ENCODE data around the gene ARHGAP6.

Gene ARHGAP6, protein sequence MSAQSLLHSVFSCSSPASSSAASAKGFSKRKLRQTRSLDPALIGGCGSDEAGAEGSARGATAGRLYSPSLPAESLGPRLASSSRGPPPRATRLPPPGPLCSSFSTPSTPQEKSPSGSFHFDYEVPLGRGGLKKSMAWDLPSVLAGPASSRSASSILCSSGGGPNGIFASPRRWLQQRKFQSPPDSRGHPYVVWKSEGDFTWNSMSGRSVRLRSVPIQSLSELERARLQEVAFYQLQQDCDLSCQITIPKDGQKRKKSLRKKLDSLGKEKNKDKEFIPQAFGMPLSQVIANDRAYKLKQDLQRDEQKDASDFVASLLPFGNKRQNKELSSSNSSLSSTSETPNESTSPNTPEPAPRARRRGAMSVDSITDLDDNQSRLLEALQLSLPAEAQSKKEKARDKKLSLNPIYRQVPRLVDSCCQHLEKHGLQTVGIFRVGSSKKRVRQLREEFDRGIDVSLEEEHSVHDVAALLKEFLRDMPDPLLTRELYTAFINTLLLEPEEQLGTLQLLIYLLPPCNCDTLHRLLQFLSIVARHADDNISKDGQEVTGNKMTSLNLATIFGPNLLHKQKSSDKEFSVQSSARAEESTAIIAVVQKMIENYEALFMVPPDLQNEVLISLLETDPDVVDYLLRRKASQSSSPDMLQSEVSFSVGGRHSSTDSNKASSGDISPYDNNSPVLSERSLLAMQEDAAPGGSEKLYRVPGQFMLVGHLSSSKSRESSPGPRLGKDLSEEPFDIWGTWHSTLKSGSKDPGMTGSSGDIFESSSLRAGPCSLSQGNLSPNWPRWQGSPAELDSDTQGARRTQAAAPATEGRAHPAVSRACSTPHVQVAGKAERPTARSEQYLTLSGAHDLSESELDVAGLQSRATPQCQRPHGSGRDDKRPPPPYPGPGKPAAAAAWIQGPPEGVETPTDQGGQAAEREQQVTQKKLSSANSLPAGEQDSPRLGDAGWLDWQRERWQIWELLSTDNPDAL (N-terminal part only)

DNA sequence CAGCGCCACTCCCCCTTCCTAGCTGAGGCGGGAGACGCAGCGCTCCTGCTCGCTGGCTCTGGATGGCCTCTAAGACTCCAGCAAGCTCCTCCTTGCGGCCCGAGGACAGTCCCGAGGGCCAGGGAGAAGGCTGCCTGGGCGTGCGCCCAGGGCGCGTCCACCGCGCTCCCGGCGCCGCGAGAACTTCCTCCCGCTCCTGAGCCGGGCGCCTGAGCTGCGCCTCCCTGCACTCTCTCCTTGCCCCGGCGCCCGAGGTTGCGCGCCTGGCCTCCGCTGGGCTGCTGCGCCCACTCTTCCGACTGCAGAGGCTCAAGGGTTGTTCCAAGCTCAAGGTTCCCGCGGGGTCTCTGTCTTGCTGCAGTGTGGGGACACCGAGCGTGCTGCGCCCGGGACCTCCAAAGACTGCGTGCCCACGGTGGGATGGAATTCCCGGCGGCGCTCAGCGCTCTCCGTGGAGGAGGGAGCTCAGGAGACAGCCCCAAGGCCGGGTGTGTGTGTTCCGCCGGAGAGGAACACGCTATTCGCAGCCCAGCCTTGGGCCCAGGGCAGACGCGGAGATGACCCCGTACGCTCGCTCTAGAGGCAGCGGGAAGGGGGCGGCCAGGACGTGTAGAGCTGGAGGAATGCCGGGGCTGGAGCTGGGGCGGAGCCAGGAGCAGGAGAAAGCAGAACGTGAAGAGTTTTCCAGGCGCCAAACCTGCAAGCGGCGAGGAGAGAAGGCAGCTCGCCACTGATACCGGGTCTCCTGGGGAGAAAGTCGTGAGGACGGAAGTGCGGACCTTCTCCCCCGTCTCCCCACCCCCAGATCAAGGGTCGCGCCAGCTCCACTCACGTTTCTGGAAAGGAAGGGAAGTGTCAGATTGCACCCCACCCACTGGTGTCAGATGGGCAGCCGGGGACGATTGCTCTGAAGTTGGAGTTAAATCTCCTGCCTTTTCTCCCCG, at the start of gene ARHGAP6:
Gene ARHGAP6 (minus strand): TSS at position 753 of the 944 bp plus-strand sequence. CDS start 1,092 bp downstream, outside the sequence.
- H3K4me3 ChIP-seq (ENCODE audit: low read depth, low read length): peak within 1 kb of the TSS; percentile 53
- peak; percentile 53 for DNase-seq (ENCODE audit: low read depth)
- TF ChIP-seq, protein P1, sequence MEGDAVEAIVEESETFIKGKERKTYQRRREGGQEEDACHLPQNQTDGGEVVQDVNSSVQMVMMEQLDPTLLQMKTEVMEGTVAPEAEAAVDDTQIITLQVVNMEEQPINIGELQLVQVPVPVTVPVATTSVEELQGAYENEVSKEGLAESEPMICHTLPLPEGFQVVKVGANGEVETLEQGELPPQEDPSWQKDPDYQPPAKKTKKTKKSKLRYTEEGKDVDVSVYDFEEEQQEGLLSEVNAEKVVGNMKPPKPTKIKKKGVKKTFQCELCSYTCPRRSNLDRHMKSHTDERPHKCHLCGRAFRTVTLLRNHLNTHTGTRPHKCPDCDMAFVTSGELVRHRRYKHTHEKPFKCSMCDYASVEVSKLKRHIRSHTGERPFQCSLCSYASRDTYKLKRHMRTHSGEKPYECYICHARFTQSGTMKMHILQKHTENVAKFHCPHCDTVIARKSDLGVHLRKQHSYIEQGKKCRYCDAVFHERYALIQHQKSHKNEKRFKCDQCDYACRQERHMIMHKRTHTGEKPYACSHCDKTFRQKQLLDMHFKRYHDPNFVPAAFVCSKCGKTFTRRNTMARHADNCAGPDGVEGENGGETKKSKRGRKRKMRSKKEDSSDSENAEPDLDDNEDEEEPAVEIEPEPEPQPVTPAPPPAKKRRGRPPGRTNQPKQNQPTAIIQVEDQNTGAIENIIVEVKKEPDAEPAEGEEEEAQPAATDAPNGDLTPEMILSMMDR (conservative IDR thresholded peaks at IDR 0.05; ENCODE audit: low read depth, low read length): no peak

DNA sequence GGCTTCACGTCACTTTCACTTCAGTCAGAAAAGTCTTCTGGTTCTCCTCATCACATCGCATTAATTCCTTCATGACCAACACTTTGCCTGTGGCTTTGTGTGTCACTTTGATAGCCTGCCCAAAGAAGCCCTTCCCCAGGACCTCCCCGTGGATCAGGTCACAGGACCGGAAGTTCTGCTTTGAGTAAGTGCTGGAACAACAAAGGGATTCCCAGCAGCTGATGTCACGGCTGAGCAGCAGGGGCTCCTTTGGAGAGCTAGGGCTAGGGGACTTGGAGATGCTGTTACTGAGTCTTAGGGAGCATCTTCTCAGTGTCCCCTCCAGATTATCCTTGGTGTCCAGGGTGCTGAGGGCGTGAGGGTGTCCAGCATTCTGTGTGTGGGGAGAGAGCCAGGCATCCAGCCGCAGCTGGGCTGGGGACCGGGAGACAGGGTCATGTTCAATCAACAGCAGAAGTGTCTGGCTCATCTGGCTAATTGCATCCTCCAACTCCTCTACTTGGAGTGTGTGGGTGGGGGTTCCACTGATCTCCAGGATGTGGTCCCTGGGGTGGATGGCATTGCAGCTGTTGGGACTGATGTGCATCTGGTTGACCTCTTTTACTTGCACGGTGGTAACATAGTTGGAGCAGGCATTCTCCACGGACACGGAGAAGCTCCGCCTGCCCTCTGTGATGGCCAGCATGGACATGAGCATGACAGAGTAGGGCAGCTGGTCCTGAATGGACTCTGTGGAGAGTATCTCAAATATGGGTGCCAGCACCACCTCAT, 39.2 kb upstream of the ARHGAP6 start:
- no peak overlapping the region for H3K4me3 ChIP-seq (ENCODE audit: low read depth, low read length)
- TF ChIP-seq, protein P1 (conservative IDR thresholded peaks at IDR 0.05; ENCODE audit: low read depth, low read length): no peak
- peak; percentile 39 for DNase-seq (ENCODE audit: low read depth)

DNA sequence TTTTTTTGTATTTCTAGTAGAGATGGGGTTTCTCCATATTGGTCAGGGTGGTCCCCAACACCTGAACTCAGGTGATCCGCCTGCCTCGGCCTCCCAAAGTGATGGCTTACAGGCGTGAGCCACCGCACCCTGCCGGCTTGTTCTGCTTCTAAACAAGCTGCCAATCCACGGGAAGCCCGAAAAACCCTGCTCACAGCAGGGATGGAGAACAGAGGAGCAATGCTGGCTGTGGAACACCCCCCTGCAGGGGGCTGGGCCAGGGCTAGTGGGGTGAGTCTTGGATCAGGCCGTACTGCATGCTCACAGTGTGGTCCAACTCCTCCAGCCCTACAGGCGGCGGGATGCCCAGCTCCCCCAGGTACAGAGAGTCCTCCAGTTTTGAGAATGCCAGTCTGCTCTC, 38.1 kb upstream of the ARHGAP6 start:
- DNase-seq (ENCODE audit: low read depth): no peak
- H3K4me3 ChIP-seq (ENCODE audit: low read depth, low read length): no peak overlapping the region
- TF ChIP-seq, protein P1 (conservative IDR thresholded peaks at IDR 0.05; ENCODE audit: low read depth, low read length): no peak

DNA sequence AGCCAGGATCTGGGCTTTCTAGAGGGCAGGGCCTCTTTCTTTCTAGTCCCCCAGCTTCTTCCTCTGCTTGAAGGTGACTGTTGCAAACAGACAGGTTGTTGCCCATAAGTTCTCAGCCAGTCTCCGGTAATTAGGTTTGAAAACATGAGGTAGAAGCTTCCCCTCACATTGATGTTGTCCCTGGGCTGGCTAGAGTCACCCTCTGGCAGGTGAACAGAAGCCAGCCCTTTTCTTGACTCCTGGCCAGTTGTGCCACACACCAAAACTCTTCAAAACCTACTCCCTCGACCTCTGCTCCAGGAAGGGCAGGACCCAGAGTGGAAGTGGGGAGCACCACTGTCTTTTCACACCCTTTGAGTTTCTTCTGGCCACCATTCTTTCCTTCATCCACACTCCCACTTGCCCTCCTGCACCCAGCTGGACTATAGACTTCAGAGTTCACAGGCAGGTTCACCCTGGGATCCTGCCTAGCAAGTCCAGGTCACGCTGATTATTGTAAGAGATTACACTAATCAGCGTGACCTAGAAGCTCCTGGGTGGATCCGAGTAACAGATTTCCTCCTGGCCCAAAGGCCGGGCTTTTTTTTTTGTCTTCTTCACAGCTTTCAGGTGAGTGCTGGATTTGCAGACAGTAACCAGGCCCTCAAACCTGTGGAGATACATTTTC, 37.4 kb upstream of the ARHGAP6 start:
- H3K4me3 ChIP-seq (ENCODE audit: low read depth, low read length): no peak overlapping the region
- DNase-seq (ENCODE audit: low read depth): no peak
- TF ChIP-seq, protein P1 (conservative IDR thresholded peaks at IDR 0.05; ENCODE audit: low read depth, low read length): no peak

DNA sequence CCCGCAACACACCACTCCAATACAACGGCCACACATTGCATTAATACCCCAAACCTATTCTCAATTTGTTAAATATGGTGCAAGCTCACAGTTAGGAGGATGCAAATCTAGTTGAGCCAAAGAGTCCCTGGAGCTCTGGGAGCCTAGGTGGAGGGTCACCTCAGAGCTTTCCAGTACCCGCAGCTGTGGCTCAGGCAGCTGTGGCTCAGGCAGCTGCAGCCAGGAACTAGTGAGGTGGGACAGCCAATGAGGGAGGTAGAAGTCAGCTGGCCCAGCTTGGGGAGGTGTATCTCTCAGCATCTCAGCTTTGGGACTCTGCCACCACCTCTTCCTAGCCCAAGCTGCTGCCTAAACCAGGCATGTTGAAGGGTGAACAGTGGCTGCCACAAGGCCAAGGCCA, 36.7 kb upstream of the ARHGAP6 start:
- TF ChIP-seq, protein P1 (conservative IDR thresholded peaks at IDR 0.05; ENCODE audit: low read depth, low read length): no peak
- DNase-seq (ENCODE audit: low read depth): no peak
- no peak overlapping the region for H3K4me3 ChIP-seq (ENCODE audit: low read depth, low read length)

Data from choroid plexus epithelial cell (primary cell).